HG02852 (cell line): ENCODE results near the gene MAPK8IP3.
"Not testable (repeated sequence)": the region's sequence is repeated elsewhere in the genome, so short reads cannot be mapped to it uniquely, and the experiment has no call there.

Source experiments
- ATAC-seq: cut with Tn5 transposase; IDR thresholded peaks from one replicate; pipeline ENCODE4 v1.9.1; 2021; ENCODE audit warnings: mild to moderate bottlenecking, moderate library complexity; ENCODE audit not compliant: unreplicated experiment

MAPK8IP3 gene

DNA sequence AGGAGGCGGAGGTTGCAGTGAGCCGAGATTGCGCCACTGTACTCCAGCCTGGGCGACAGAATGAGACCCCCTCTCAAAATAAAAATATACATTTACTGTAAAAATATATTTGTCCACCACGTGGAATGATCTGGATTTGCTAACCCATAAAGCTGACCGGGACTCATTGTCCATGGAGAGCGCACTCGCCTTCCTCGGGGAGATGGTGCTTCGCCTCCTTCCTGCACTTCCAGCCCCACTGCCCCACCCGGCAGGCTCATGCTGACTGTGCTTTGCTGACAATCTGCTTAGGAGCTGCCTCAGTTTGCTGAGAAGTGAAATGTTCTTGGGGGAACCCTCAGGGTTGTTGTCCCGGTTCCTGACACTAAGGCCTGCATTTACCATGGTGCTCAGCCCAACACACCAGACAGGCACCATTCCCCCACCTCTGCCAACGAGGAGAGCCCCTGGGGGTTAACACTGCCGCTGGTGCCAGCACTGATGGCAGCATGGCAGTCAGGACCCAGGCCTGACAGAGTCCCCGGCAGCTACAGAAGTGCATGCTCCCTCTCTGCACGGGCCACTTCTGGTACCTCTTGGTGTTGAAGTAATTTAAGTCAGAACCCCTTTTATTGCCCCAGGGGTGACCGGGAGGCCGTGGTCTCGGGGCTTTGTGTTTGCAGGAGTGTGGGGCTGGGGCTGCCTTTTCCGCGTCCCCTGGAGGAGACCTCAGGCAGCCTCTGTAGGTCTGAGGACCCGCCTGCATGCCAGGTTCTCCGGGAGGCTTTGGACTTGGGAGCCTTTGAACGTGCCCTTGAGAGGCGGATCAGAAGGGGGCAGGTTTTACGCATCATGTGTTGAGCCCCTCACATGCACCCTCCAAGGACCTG, 79.2 kb downstream of the MAPK8IP3 start:
- no peak for ATAC-seq

DNA sequence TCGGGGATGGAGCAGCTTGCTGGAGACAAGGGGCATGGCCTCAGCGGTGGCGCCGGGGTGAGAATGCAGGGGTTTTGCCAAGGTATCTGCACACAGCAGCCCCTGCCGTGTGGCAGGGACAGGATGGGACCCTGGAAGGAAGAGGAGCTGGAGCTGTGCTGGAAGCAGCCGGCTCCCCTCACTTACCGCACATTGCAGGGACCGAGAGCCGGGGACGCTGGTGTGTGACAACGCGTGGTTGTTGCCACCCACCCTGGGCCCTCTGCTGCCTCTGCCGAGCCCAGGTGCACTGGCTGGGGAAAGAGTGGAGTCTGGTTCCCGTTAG, 79.8 kb downstream of the MAPK8IP3 start:
- no peak for ATAC-seq

DNA sequence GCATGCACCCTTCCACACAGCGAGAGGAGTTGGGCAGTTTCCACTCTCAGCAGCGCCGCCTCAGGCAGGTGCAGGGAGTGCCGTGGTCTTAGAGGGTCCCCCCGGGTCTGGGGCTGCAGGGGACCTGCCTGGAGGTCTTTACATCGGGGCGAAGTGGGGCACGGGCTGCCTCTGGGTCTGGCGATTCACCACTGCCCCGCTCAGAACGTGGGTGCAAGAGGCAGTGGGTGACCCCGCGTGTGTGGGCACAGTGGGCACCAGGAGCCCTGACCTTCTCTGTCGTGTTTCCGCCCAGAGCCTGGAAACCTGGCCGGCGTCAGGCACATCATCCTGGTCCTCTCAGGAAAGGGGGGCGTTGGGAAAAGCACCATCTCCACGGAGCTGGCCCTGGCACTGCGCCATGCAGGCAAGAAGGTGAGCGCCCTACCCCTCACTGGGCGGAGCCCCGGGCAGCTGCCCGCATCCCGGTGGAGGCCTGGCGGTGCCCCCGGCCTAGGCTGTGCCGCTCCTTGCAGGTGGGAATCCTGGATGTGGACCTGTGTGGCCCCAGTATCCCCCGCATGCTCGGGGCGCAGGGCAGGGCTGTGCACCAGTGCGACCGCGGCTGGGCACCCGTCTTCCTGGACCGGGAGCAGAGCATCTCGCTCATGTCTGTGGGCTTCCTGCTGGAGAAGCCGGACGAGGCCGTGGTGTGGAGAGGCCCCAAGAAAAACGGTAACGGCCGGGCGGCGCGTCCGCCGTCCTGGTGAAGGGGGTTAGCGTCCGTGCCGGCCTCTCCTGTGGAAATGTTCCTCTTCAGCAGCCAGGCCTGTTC, 80.5 kb downstream of the MAPK8IP3 start:
- ATAC-seq: no peak

DNA sequence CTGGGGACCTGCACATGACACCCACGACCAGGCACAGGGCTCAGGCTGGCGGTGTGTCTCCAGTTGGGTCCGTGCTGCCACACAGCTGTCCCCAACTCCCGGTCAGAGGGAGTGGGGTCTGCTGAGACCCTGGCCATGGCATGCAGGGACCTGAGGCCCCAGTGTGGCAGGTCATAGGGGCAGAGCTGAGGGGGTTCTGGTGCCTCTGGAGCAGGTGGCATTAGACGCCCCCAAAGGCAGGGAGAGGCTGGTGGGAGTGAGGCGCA, 81.0 kb downstream of the MAPK8IP3 start:
- no peak for ATAC-seq

DNA sequence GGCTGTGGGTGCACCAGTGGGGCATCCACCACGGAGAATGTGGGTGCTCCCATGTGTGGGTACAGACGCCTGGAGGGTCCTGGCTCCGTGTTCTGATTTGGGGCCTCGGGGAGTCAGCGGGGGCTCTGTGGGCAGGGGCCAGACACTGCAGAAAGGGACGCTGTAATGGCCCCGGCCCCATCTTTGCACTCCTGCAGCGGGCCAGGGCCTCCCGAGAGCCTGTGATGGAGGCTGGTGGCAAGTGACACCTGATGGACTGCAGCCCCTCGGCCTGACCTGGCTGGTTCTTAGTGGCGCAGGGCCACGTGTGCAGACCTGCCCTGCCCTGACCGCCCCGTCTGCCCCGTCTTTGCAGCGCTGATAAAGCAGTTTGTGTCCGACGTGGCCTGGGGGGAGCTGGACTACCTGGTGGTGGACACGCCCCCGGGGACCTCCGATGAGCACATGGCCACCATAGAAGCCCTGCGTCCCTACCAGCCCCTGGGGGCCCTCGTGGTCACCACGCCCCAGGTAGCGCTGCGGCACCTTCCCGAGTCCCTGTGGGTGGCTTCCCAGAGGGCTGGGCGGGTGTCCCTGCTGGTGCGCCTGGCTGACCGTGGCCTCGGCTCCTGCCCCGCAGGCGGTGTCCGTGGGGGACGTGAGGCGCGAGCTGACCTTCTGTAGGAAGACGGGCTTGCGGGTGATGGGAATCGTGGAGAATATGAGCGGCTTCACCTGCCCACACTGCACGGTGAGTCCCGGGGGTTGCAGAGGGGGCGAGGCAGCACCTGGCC, 81.5 kb downstream of the MAPK8IP3 start:
- no peak for ATAC-seq

DNA sequence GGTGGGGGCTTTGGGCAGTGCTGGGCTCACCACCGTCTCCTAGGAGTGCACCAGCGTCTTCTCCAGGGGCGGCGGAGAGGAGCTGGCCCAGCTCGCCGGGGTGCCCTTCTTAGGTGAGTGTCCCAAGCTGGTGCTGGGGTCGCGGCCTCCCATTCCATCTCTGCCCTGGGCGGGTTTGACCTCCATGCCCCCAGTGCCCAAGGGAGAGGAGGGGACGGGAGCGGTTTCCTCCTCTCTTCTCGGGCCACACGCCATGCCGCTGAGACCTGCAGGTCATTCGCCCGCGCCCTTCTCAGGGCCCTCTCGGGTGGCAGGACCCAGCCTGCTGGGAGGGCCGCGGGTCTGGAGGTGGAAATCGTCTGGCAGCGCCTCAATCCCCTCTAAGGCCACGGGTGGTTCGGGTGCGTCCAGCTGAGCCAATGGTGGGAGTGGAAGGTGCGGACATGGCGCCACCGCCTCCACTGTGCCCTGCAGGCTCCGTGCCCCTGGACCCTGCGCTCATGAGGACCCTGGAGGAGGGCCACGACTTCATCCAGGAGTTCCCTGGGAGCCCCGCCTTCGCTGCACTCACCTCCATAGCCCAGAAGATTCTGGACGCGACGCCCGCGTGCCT, 82.2 kb downstream of the MAPK8IP3 start:
- ATAC-seq: no peak

- no peak for ATAC-seq
Measured at GRCh38 chr16:1788708-1789100, 82.7 kb downstream of the MAPK8IP3 start.

DNA sequence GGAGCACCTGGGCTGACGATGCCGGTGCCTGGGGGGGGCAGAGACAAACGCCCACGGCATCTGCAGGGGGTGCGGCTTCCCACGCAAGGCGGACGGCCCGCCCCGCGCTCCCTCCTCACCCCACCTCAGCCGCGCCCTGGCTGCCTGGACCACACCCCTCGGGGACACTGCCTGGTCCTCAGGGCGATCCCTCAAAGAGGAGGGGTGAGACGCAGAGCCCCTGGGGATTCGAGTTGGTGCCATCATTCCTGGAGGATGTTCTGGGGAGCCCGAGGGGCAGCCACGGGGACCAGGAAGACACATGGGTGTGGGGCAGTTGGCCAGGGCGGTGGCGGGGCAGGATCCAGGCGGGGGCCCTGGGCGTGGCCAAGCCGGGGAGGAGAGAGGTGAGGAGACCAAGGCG, 83.6 kb downstream of the MAPK8IP3 start:
- no peak for ATAC-seq

DNA sequence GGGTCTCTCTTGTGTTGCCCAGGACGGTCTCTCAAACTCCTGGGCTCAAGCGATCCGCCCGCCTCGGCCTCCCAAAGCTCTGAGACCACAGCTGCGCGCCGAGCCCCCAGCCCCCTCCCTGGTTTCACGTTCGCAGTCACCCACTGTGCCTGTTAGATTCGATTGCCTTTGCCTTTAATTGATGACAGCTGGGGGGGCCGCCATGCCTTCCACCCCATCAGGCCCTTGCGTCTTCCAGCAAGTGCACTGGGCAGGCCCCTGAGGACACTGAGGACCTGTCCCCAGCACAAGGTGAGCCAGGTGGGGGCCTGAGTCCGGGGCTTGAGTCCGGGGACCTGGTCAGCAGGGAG, 84.2 kb downstream of the MAPK8IP3 start:
- ATAC-seq: no peak

DNA sequence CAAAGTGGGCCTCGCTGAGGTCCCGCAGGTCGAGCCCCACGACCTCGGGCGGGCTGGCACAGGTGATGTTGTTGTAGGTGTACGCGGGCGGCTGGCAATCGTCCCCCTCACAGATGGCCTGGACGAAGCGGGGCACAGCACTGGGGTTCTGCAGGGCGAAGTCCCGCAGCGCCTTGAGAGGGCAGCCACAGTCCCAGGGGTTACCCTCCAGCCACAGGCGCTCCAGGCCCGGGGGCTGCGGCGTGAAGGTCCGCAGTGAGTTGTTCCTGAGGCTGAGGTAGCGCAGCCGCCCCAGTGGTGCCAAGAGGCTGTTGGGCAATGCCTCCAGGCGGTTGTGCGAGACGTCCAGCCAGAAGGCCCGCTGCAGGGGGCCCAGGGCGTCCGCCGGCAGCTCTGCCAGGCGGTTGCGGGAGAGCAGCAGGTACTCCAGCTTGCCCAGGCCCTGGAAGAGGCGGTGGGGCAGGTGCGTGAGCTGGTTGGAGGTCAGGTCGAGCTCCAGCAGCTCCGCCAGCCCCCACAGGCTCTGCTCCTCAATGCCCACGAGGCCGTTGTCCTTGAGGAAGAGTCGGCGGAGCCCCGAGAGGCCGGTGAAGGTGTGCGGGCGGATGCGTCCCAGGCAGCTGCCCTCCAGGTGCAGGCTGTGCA, 84.7 kb downstream of the MAPK8IP3 start:
- no peak for ATAC-seq

DNA sequence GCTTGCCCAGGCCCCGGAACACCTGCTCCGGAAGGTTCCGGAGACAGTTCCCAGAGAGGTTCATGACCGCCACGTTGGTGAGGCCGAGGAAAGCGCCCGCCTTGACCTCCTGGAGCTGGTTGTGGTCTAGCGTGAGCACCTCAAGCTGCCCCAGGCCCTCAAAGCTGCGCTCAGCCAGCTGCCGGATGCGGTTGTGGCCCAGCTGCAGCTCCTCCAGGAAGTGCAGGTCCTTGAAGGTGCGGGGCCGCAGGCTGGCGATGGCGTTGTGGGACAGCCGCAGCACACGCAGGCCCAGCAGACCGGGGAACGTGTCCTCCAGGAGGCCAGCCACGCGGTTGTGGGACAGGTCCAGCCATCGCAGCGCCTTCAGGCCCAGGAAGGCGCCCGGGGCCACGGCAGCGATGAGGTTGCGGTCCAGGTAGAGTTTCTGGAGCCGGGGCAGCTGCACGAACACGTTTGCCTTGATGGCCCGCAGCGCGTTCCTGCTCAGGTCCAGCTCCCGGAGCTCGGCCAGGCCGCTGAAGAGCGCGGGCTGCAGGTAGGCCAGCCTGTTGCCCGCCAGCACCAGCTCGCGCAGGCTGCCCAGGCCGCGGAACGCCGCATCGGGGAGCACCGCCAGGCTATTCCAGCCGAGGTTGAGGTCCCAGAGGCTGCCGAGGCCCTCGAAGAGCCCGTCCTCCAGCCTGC, 85.4 kb downstream of the MAPK8IP3 start:
- ATAC-seq: no peak

GRCh38 chr16:1791943-1792812, 86.2 kb downstream of the MAPK8IP3 start:
- ATAC-seq: no peak

DNA sequence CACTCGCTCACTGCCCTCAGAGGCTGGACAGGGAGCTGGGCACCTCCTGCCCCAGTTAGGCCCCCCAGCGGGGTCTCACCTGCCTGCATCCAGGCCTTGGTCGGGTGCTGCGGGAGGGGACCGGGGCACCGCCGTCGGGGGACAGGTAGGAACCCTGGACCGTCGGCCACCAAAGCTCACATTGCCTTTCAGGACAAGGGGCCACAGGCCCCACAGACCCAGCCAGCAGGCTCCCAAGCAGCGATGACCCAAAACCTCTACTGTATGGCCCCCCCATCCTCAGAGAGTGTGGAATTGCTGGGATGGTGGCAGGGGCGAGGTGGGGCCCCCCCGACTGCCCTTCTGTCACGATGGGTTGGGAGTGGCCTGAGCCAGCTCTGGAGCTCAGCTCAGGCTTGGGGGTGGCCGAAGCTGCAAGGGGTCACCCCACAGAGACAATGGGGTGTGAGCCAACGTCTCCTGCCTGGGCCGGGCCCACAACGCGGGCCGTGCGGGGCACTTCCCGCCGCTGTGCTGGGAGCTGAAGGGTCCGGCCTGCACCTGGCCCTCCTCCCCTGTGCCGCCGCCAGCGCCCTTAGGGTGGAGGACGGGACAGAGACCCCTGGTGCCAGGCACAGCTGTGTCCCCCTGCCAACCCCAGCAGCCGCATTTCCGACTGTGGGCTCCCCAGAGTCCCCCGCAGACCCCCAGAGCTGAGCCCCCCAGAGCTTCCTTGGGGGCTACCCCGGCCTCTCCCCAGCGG, 87.0 kb downstream of the MAPK8IP3 start:
- no peak for ATAC-seq

DNA sequence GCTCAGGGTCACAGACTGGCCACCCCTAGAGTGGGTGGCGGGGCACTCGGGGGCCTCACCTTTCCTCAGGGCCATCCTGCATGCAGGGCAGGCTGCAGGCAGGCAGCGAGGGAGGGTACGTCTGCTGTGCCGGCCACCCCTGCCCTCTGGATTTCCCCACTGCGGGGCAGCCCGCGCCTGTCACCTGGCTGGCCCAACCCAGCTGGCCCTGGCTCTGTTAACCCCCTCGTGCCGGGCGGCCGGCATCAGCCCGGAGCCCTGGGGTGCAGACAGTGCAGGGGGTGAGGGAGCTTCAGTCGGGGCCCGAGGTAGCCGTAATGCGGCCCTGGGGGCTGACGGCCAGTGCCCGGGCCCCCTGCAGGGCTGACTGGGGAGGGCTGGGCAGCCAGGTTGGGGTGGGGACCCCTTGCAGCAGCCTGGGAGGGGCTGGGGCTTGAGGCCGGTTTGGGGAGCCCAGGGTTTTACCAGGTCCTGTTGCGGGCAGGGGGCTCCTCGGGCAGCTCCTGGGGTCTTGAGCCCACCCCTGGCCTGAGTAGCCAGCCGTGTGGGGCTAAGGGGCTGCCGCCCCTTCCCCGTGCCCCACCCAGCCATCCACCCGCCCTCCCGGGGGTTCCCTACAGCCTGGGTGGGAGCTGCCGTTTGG, 87.7 kb downstream of the MAPK8IP3 start, which contains the start of gene IGFALS:
Gene IGFALS (minus strand): TSS at position 128 of the 643 bp plus-strand sequence. CDS start 53 bp downstream, at position 75.
- ATAC-seq: no peak

- ATAC-seq: no peak
Measured at GRCh38 chr16:1794221-1794871, 88.4 kb downstream of the MAPK8IP3 start.

GRCh38 chr16:1794908-1795666, 89.1 kb downstream of the MAPK8IP3 start:
- ATAC-seq: no peak

DNA sequence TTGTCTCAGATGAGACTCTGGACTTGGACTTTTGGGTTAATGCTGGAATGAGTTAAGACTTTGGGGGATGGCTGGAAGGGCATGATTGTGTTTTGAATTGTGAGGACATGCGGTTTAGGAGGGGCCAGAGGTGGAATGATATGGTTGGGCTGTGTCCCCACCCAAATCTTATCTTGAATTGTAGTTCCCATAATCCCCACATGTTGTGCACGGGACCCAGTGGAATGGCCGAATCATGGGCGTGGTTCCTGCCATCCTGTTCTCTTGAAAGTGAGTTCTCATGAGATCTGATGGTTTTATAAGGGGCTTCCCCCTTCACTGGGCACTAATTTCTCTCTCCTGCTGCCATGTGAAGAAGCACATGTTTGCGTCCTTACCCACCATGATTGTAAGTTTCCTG, 93.3 kb downstream of the MAPK8IP3 start:
- not testable (repeated sequence) for ATAC-seq
